CD4-positive, alpha-beta T cell treated with Interleukin-6 at 100 ng/mL for 8 hours (primary cell): Measurements from ENCODE around the gene COMT.

Experiments
- DNase-seq: peaks from one replicate; pipeline ENCODE4 v3.0.0-alpha.2; 2020; ENCODE audit warnings: mixed read lengths, low spot score

Gene COMT

DNA sequence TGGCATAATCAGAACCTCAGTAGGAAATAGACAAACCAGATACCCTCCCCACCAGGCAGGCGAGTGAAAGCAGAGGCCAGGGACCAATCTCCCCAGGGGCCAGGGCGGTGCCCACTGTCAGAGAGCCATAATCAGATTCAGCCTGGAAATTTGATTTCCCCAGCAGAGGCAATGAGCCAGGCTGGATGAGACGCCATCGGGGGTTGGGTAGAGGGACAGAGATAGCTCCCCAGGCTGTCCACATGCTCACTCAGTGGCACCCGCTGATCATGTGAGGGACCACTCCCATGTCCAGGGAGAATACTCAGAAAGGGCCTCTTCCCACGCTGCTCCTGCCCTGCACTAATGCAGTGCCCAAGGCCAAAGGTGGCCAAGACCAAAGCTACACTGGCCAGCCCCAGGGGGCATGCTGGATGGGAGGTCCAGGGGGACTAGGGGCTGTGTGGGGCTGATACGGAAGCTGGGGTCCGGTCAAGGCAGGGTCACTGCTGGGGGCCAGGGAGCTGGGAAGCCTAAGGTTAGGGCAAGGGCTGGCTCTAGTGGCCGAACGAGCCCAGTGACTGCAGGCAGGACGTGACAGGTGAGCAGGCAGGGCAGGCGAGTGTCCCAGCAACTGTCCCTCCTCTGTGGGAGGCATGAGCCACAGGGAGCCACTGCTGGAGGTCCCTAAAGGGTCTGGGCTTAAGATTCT, 55.3 kb downstream of the COMT start:
- DNase-seq, result no peak

DNA sequence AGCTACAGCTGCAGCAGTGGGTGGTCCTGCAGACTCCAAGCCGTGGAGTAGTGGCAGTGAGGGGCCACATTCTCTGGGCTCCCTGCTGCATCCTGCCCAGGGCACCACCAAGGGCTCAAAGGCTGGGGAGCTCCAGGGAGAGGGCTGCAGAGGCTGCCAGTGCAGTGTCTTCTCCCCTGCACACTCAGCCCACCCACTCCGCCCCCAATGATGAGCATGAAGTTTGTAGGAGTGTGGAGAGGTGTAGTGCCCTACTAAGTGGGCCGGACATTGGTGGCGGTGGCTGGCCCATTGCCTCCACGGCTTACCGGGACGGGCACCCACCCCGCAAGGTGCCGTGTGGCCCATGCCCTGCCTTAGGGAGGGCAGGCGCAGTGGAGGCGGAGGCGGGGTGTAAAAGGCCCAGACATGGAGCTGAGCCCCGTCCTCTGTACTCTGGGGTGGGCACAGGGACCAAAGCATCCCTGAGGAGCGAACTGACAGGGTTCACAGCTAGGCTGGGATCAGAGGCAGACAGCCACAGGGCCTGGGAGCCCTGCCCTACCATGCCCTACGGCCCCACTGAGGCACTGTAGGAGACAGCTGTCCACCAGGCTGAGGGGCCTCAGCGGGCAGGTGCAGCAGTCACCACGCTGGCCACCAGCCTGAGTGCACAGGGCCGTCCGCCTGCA, 56.1 kb downstream of the COMT start:
- DNase-seq, result no peak

- no peak for DNase-seq
These were observed 56.8 kb downstream of the COMT start for GRCh38 chr22:19998232-19998951.

GRCh38 chr22:19998991-19999820, 57.6 kb downstream of the COMT start:
- no peak for DNase-seq

GRCh38 chr22:20000246-20001081, 58.9 kb downstream of the COMT start:
- DNase-seq, result no peak

- no peak for DNase-seq
These were observed 59.6 kb downstream of the COMT start for GRCh38 chr22:20001082-20001638.

GRCh38 chr22:20002128-20002527, 60.6 kb downstream of the COMT start:
- DNase-seq, result no peak

DNA sequence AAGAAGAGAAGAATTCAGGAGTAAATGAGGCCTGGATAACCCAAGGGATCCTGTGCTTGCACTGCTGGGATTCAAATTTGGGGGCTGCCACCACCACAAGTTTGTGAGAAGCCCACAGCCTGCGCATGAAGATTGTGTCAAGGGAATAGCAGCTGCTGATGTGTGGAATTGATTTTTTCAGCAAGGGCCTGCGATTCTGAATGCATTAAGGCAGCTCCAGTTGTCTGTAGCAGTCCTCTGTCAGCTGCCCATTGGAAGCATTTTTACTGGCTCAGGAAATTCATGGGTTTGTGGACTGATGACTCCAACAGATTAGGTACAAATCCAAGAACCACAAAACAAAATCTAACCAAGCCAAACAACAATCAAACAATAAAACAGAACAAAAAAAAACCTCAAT, 61.1 kb downstream of the COMT start:
- DNase-seq, result no peak

GRCh38 chr22:20003304-20003703, 61.7 kb downstream of the COMT start:
- DNase-seq, result no peak

GRCh38 chr22:20004464-20004863, 62.9 kb downstream of the COMT start:
- DNase-seq, result no peak

DNA sequence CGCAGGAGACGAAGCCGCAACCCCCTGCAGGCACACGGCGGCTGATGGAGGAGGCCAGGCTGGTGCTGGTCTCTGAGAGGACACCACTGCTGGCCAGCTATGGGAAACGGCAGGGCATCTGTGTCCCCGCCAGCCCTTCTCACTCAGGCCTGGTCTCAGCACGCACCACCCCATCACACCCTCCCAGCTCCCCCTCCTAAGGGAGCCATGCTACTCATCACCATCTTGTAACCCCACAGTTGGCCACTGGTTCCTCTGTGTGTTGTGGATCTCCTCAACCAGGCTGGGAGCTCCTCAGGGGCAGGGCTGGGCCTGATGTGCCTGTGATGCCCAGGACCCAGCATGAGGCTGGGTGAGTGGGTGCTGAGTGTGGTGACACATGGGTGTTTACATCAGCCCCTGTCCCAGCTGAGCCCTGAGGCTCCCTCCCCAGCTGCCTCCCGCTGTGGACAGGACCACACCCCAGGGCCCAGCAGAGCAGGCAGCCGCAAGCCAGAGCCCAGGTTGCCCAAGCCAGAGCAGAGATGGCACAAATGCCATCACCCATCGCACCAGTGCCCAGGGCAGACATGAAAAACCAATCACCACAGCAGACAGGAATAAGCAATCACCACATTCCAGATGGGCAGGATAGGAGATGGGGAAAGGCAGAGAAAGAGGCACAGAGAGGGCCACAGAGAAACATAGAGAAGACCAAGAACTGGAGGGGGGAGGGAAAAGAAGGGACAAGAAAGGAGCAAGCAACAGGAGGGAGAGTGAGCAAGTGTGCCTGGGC, 66.8 kb downstream of the COMT start:
- no peak for DNase-seq

GRCh38 chr22:20009018-20009491, 67.5 kb downstream of the COMT start:
- DNase-seq, result no peak

DNA sequence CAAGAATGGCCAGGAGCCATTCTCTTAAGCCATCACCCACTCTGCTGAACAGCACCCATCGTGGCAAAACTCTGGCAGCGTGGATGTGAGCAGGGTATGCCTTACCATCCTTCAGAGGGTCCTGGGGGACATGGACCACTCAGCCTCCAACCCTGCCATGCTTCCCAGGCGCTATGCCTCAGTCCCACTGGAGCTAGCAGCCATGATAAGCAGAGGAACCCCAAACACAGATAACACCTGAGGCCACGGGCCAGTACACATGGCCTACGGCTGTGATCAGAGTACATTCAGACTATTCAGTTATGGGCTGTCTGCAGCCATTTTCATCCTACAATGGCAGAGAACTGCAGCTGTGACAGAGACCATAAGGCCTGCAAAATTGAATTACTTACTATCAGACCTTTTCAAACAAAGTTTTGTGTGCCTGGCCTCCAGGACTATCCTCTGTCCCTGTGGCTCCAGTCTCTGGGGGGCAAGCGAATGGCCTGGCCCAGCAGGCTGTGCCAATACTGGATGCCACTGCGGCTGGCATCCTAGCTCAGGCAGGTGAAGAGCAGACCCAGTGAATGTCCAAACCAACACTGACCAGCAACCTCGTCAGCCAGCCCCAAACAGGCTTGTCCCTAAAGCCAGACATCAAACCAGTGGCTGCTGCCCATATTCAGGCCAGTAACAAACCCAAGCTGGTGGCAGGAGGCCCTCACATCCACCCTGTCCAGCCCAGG, 68.2 kb downstream of the COMT start:
- DNase-seq, result no peak

DNA sequence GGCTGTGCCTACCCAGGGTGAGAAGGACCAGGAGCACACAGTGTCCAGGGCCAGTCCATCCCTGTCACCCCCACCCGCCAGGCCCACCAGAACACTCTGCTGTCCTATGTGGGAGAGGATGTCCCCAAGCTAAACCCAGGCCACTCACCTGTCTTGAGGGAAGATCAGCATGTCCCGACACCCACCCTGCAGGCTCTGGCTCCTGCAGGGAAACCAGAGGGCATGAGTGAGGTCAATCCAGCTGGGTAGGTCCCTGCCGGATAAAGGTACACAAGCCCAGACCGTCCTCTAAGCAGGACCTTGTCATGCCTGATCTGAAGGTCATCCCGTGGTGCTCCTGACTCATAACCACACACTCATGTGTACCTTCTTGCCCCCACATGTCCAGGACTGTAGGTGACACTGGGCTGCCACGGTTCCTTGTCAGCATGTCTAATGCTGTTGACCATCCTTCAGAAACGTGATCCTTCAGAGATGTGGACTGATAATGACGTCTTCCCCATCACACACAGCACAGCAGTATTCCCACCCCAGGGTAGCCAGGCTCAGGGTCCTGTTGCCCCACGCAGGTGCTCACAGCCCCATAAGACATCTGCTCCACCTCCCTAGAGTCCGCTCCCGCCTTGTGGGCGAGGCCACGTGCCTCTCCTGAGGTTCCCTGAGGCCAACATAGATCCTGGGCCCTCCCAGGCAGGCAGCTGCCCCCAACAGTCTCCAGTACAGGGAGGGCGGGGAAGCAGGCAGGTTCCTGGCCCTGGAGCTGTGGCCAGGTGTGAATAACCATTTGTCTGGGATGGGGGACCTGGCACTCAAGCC, 68.9 kb downstream of the COMT start:
- no peak for DNase-seq

DNA sequence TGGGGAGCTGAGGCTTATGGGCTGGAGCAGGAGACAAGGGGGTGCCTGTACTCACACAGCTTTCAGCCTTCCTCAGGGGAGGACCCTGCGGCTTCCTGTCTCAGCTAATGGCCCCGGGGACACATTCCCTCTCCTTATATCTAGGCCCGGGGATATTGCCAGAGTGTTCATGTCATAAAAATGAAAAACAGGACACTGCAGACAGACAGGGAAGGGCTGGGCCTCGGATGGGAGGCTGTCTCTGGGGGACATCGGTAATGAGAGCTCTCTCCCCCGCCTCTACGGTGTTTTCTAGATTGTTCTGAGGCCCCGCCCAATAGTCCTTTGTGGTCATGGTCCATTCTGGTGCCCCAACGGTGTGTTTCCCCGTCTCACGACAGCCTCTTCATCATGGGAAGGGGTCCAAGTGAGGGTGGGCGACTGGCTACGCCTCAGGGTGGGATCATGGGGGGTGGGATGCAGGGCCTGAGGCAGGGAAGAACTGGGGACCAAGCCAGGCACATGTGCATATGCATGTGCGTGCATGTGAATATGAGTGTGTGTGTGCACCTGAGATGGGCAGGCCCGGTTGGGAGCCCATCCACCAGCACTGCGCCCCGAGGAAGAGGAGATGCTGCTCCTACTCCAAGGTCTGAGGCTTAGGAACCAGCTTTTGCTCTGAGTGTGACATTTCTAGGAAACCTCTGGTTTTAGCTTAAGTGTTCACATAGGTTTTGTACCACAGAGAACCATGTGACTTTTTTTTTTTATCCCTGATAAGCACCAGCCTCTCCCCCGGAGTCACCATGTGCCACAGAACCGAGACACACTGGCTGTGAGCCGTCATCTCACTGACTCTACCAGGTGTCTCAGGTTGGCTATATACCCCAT, 69.8 kb downstream of the COMT start:
- DNase-seq, result no peak

- no peak for DNase-seq
These were observed 70.6 kb downstream of the COMT start for GRCh38 chr22:20011993-20012740.
